Mesenchymal stem cell (in vitro differentiated cells and primary cell): ENCODE data around the gene C12orf50.

ENCODE experiments used
- DNase-seq: peaks from one replicate; pipeline ENCODE4 v3.0.0-alpha.2; 2013
- H2AFZ ChIP-seq: one replicate; pipeline ENCODE4 v1.6.1; 2013; ENCODE audit warnings: low read depth, mild to moderate bottlenecking, control low read depth, inconsistent platforms, low read length, moderate library complexity
- H2AK5ac ChIP-seq: 2 replicates; pipeline ENCODE4 v1.6.1; 2013; ENCODE audit warnings: low read length, moderate library complexity, mild to moderate bottlenecking, inconsistent platforms; ENCODE audit not compliant: severe bottlenecking
- H2BK120ac ChIP-seq: one replicate; pipeline ENCODE4 v1.6.1; 2013; ENCODE audit warnings: low read depth, mild to moderate bottlenecking, inconsistent platforms, low read length, moderate library complexity
- H2BK12ac ChIP-seq, 2 experiments: one replicate each; pipeline ENCODE4 v1.6.1; 2013; ENCODE audit warnings: inconsistent platforms in 2 of 2, low read length in 2 of 2, mild to moderate bottlenecking in 2 of 2, moderate library complexity in 2 of 2, control low read depth in 1 of 2
- H2BK15ac ChIP-seq: one replicate; pipeline ENCODE4 v1.6.1; 2013; ENCODE audit warnings: mild to moderate bottlenecking, low read depth, inconsistent platforms; ENCODE audit not compliant: poor library complexity, severe bottlenecking
- H2BK5ac ChIP-seq: 2 replicates; pipeline ENCODE4 v1.6.1; 2013; ENCODE audit warnings: low read depth, mild to moderate bottlenecking, low read length, control low read depth, inconsistent platforms; ENCODE audit not compliant: poor library complexity, severe bottlenecking
- H3K14ac ChIP-seq, 2 experiments: one replicate each; pipeline ENCODE4 v1.6.1; 2013; ENCODE audit warnings: inconsistent platforms in 2 of 2, low read length in 2 of 2, control low read depth in 1 of 2, mild to moderate bottlenecking in 1 of 2, moderate library complexity in 1 of 2
- H3K18ac ChIP-seq, 2 experiments: one replicate each; pipeline ENCODE4 v1.6.1; 2013; ENCODE audit warnings: inconsistent platforms in 2 of 2, low read length in 2 of 2, control low read depth in 1 of 2, low read depth in 1 of 2, mild to moderate bottlenecking in 1 of 2
- H3K23ac ChIP-seq, 2 experiments: one replicate each; pipeline ENCODE4 v1.6.1; 2013; ENCODE audit warnings: inconsistent platforms in 2 of 2, low read length in 2 of 2, mild to moderate bottlenecking in 2 of 2, moderate library complexity in 2 of 2, control low read depth in 1 of 2
- H3K27ac ChIP-seq: 2 replicates; pipeline ENCODE4 v1.5.1; 2013; ENCODE audit warnings: mild to moderate bottlenecking, moderate library complexity, low read length, control low read depth, inconsistent platforms; ENCODE audit not compliant: poor library complexity, severe bottlenecking
- H3K27me3 ChIP-seq, 2 experiments: 2 replicates each; pipeline versions ENCODE4 v1.6.1 to v1.7.0; 2013; ENCODE audit warnings: low read length in 2 of 2, mild to moderate bottlenecking in 2 of 2, moderate library complexity in 2 of 2, control low read depth in 1 of 2, inconsistent platforms in 1 of 2; ENCODE audit not compliant: control insufficient read depth in 1 of 2, insufficient read depth in 1 of 2
- H3K36me3 ChIP-seq, 2 experiments: 2 replicates each; pipeline versions ENCODE4 v1.6.1 to v1.7.0; 2013; ENCODE audit warnings: low read length in 2 of 2, control low read depth in 1 of 2, inconsistent platforms in 1 of 2, low read depth in 1 of 2, mild to moderate bottlenecking in 1 of 2; ENCODE audit not compliant: insufficient read depth in 2 of 2, control insufficient read depth in 1 of 2
- H3K4ac ChIP-seq, 2 experiments: one replicate each; pipeline ENCODE4 v1.6.1; 2013; ENCODE audit warnings: inconsistent platforms in 2 of 2, low read length in 2 of 2, mild to moderate bottlenecking in 2 of 2, moderate library complexity in 2 of 2, control low read depth in 1 of 2, low read depth in 1 of 2
- H3K4me1 ChIP-seq: 2 replicates; pipeline ENCODE4 v1.6.1; 2013; ENCODE audit warnings: low read depth, low read length, control low read depth; ENCODE audit not compliant: control insufficient read depth, insufficient read depth
- H3K4me2 ChIP-seq: 2 replicates; pipeline ENCODE4 v1.6.1; 2013; ENCODE audit warnings: low read length, mild to moderate bottlenecking, inconsistent platforms; ENCODE audit not compliant: poor library complexity, severe bottlenecking
- H3K4me3 ChIP-seq, 2 experiments: 2 replicates each; pipeline versions ENCODE4 v1.5.1 to v1.7.0; 2013; ENCODE audit warnings: low read length in 2 of 2, mild to moderate bottlenecking in 2 of 2, control low read depth in 1 of 2, low read depth in 1 of 2; ENCODE audit not compliant: insufficient read depth in 1 of 2
- H3K79me1 ChIP-seq: replicated peaks from 2 replicates; pipeline ENCODE4 v1.6.1; 2013; ENCODE audit warnings: mild to moderate bottlenecking, control low read depth, low read length, inconsistent platforms; ENCODE audit not compliant: poor library complexity, severe bottlenecking
- H3K9ac ChIP-seq: 2 replicates; pipeline ENCODE4 v1.7.0; 2013; ENCODE audit warnings: mild to moderate bottlenecking, low read length, moderate library complexity
- H3K9me3 ChIP-seq: 2 replicates; pipeline ENCODE4 v1.7.0; 2013; ENCODE audit warnings: mild to moderate bottlenecking, low read length; ENCODE audit not compliant: control insufficient read depth
- H4K8ac ChIP-seq: one replicate; pipeline ENCODE4 v1.6.1; 2013; ENCODE audit warnings: inconsistent platforms, mild to moderate bottlenecking, low read length, moderate library complexity
- H4K91ac ChIP-seq: one replicate; pipeline ENCODE4 v1.6.1; 2013; ENCODE audit warnings: mild to moderate bottlenecking, low read length, inconsistent platforms
- WGBS: methylation state at CpG from one replicate; pipeline ENCODE4 v1.1.7; 2013; ENCODE audit warnings: mixed read lengths; 5-methylcytosine and 5-hydroxymethylcytosine counted together

The C12orf50 gene

GRCh38 chr12:87995581-87996178 is 33.5 kb downstream of the C12orf50 start:
- Histone ChIP-seq H2BK120ac (no peak overlapping the region), H3K9me3 (no peaks in the 10 kb centered on the region), H2BK12ac (no peak overlapping the region), H3K4me3 (no peak overlapping the region), H3K4me2 (no peak overlapping the region), H3K14ac (no peak overlapping the region), H3K4ac (no peak overlapping the region), H3K27me3 (no peaks in the 10 kb centered on the region), H3K18ac (no peak overlapping the region), H3K23ac (no peak overlapping the region), H2AFZ (no peak overlapping the region), H2AK5ac (no peak overlapping the region), H3K9ac (no peak overlapping the region), H3K36me3 (no peaks in the 10 kb centered on the region), H3K79me1 (no peaks in the 10 kb centered on the region), H2BK5ac (no peak overlapping the region), H4K91ac (no peak overlapping the region), H3K27ac (no peak overlapping the region), H4K8ac (no peak overlapping the region), H3K4me1 (no peaks in the 10 kb centered on the region), H2BK15ac (no peak overlapping the region)
- WGBS, result under 1% methylated on average over 7 of the region's 8 CpGs
- peak; percentile 78 for DNase-seq

GRCh38 chr12:87991483-87991882 is 37.7 kb downstream of the C12orf50 start:
- H3K27me3 ChIP-seq, result no peaks in the 10 kb centered on the region
- DNase-seq, result no peak
- H3K18ac ChIP-seq, result no peak overlapping the region
- no peak overlapping the region for H2BK5ac ChIP-seq
- no peaks in the 10 kb centered on the region for H3K79me1 ChIP-seq
- no peaks in the 10 kb centered on the region for H3K9me3 ChIP-seq
- H2BK12ac ChIP-seq, result no peak overlapping the region
- no peak overlapping the region for H3K4ac ChIP-seq
- no peak overlapping the region for H2BK120ac ChIP-seq
- H3K14ac ChIP-seq, result no peak overlapping the region
- H4K91ac ChIP-seq, result no peak overlapping the region
- no peak overlapping the region for H3K23ac ChIP-seq
- no peak overlapping the region for H3K9ac ChIP-seq
- no peak overlapping the region for H4K8ac ChIP-seq
- no peak overlapping the region for H2AFZ ChIP-seq
- H3K27ac ChIP-seq, result no peak overlapping the region
- no peaks in the 10 kb centered on the region for H3K4me1 ChIP-seq
- H3K4me2 ChIP-seq, result no peak overlapping the region
- H3K4me3 ChIP-seq, result no peak overlapping the region
- no peak overlapping the region for H2AK5ac ChIP-seq
- no peaks in the 10 kb centered on the region for H3K36me3 ChIP-seq
- H2BK15ac ChIP-seq, result no peak overlapping the region

- H3K23ac ChIP-seq, result no peak overlapping the region
- no peaks in the 10 kb centered on the region for H3K36me3 ChIP-seq
- no peak overlapping the region for H3K18ac ChIP-seq
- no peak overlapping the region for H2BK5ac ChIP-seq
- H2AFZ ChIP-seq, result no peak overlapping the region
- H3K79me1 ChIP-seq, result no peaks in the 10 kb centered on the region
- no peak for DNase-seq
- no peak overlapping the region for H2BK15ac ChIP-seq
- H3K9ac ChIP-seq, result no peak overlapping the region
- no peak overlapping the region for H2BK12ac ChIP-seq
- no peak overlapping the region for H3K4me2 ChIP-seq
- no peak overlapping the region for H3K4ac ChIP-seq
- no peaks in the 10 kb centered on the region for H3K9me3 ChIP-seq
- H2AK5ac ChIP-seq, result no peak overlapping the region
- H3K27ac ChIP-seq, result no peak overlapping the region
- H3K27me3 ChIP-seq, result no peaks in the 10 kb centered on the region
- no peak overlapping the region for H4K91ac ChIP-seq
- WGBS, result 98% methylated on average over 2 of the region's 2 CpGs
- no peak overlapping the region for H4K8ac ChIP-seq
- no peak overlapping the region for H3K4me3 ChIP-seq
- no peaks in the 10 kb centered on the region for H3K4me1 ChIP-seq
- H2BK120ac ChIP-seq, result no peak overlapping the region
- H3K14ac ChIP-seq, result no peak overlapping the region
These were observed 40.7 kb downstream of the C12orf50 start for GRCh38 chr12:87988534-87988933.

GRCh38 chr12:87985069-87985675 is 44.0 kb downstream of the C12orf50 start:
- Histone ChIP-seq H3K4ac (no peak overlapping the region), H4K91ac (no peak overlapping the region), H2BK15ac (no peak overlapping the region), H2BK120ac (no peak overlapping the region), H3K18ac (no peak overlapping the region), H2AFZ (no peak overlapping the region), H3K9ac (no peak overlapping the region), H3K27ac (no peak overlapping the region), H3K9me3 (no peaks in the 10 kb centered on the region), H3K4me1 (no peaks in the 10 kb centered on the region), H3K27me3 (no peaks in the 10 kb centered on the region), H2BK5ac (no peak overlapping the region), H3K79me1 (no peaks in the 10 kb centered on the region), H2BK12ac (no peak overlapping the region), H3K14ac (no peak overlapping the region), H4K8ac (no peak overlapping the region), H3K23ac (no peak overlapping the region), H3K4me3 (no peak overlapping the region), H2AK5ac (no peak overlapping the region), H3K4me2 (no peak overlapping the region), H3K36me3 (no peaks in the 10 kb centered on the region)
- no CpG with 5 or more reads among the region's 2 CpGs for WGBS
- no peak for DNase-seq
